Uterus (tissue), 4 donors: ENCODE data around the gene MMP13. TPM values are rescaled to one million over a fixed set of nuclear protein-coding genes. Genes with fewer than 3 reads are reported as not detected.

Experiments
- DNase-seq, 2 donors: peaks; one replicate each; pipeline ENCODE4 v3.0.0-alpha.2; 2019 to 2020
- H3K27ac ChIP-seq, 2 donors: fragments of 200-600 bp; sonication (generic); 1 replicate in 1 of 2; 2 replicates in 1 of 2; pipeline ENCODE4 v1.5.1; 2016 to 2018
- H3K27me3 ChIP-seq, 2 donors: fragments of 200-600 bp; sonication (generic); one replicate each; pipeline ENCODE4 v1.5.1; 2018 to 2019; ENCODE audit warnings: control low read depth in 1 of 2
- H3K36me3 ChIP-seq, 2 donors: fragments of 200-600 bp; sonication (generic); one replicate each; pipeline ENCODE4 v1.5.1; 2019; ENCODE audit warnings: control low read depth in 1 of 2
- H3K4me1 ChIP-seq, 2 donors: fragments of 200-600 bp; sonication (generic); one replicate each; pipeline ENCODE4 v1.5.1; 2018 to 2019; ENCODE audit warnings: control low read depth in 1 of 2
- H3K4me3 ChIP-seq, 2 donors: fragments of 200-600 bp; sonication (generic); 1 replicate in 1 of 2; 2 replicates in 1 of 2; pipeline ENCODE4 v1.5.1; 2018 to 2019; ENCODE audit warnings: mild to moderate bottlenecking in 1 of 2
- H3K9me3 ChIP-seq, 2 donors: fragments of 200-600 bp; sonication (generic); one replicate each; pipeline ENCODE4 v1.5.1; 2019; ENCODE audit warnings: control low read depth in 1 of 2
- CTCF ChIP-seq, 4 experiments: fragments of 200-600 bp in 2 of 4; fragments of 450-650 bp in 2 of 4; sonication (generic) in 2 of 4; IDR thresholded peaks; one replicate each; pipeline ENCODE4 v1.5.1; 2016 to 2019; ENCODE audit warnings: antibody characterized with exemption in 4 of 4, mild to moderate bottlenecking in 2 of 4, moderate library complexity in 1 of 4
- POLR2A ChIP-seq, 2 donors: fragments of 450-650 bp; IDR thresholded peaks; one replicate each; pipeline ENCODE4 v1.6.1; 2016; ENCODE audit warnings: antibody characterized with exemption in 2 of 2, mild to moderate bottlenecking in 1 of 2, moderate library complexity in 1 of 2
- intact Hi-C: fragments of 100-400 bp; cut with DNase I; formaldehyde crosslinking; loops from one replicate; pipeline ENCODE4 v1.15.1; 2023; ENCODE audit warnings: low total_unique reads
- total RNA-seq, 4 donors: library from RNA; depleted of rRNA in 3 of 4; stranded (reverse); fragments of >200 nt in 3 of 4; gene quantifications; one replicate each; pipeline versions ENCODE4 v1.1.0 to v1.2.4, GENCODE V29; 2014 to 2023
- donor health status: DM: yes; HTN: yes; CAD: no.

Gene MMP13
- total RNA-seq, 4 donors from 2014 or later = not detected

GRCh38 chr11:102929166-102929565 lies 26.4 kb downstream of the MMP13 start:
- DNase-seq = no peak
- Histone ChIP-seq H3K9me3 (no peaks in the 10 kb centered on the region), H3K4me1 (no peaks in the 10 kb centered on the region), H3K27me3 (no peaks in the 10 kb centered on the region), H3K27ac (no peak overlapping the region), H3K4me3 (no peak overlapping the region), H3K36me3 (no peaks in the 10 kb centered on the region)
- TF ChIP-seq POLR2A (IDR thresholded peaks at IDR 0.05) (no peak), CTCF (IDR thresholded peaks at IDR 0.05) (no peak)
- intact Hi-C loops = no loop called here

- no peaks in the 10 kb centered on the region for H3K4me1 ChIP-seq
- no peak for DNase-seq
- intact Hi-C loops = no loop called here
- no peaks in the 10 kb centered on the region for H3K9me3 ChIP-seq
- no peak overlapping the region for H3K4me3 ChIP-seq
- no peak overlapping the region for H3K27ac ChIP-seq
- no peaks in the 10 kb centered on the region for H3K27me3 ChIP-seq
- TF ChIP-seq POLR2A (IDR thresholded peaks at IDR 0.05) (no peak), CTCF (IDR thresholded peaks at IDR 0.05) (no peak)
- H3K36me3 ChIP-seq = no peaks in the 10 kb centered on the region
Measured at GRCh38 chr11:102928247-102928646, 27.3 kb downstream of the MMP13 start.

GRCh38 chr11:102927624-102927990 lies 27.9 kb downstream of the MMP13 start:
- no peaks in the 10 kb centered on the region for H3K27me3 ChIP-seq
- intact Hi-C loops = no loop called here
- H3K4me1 ChIP-seq = no peaks in the 10 kb centered on the region
- no peaks in the 10 kb centered on the region for H3K36me3 ChIP-seq
- no peak overlapping the region for H3K4me3 ChIP-seq
- DNase-seq = no peak
- H3K27ac ChIP-seq = no peak overlapping the region
- no peak for TF ChIP-seq POLR2A (IDR thresholded peaks at IDR 0.05)
- TF ChIP-seq CTCF (IDR thresholded peaks at IDR 0.05) = no peak
- no peaks in the 10 kb centered on the region for H3K9me3 ChIP-seq

- Histone ChIP-seq H3K4me1 (no peaks in the 10 kb centered on the region), H3K4me3 (no peak overlapping the region), H3K27me3 (no peaks in the 10 kb centered on the region), H3K9me3 (no peaks in the 10 kb centered on the region), H3K27ac (no peak overlapping the region), H3K36me3 (no peaks in the 10 kb centered on the region)
- intact Hi-C loops = no loop called here
- no peak for DNase-seq
- TF ChIP-seq CTCF (IDR thresholded peaks at IDR 0.05) (no peak), POLR2A (IDR thresholded peaks at IDR 0.05) (no peak)
Measured at GRCh38 chr11:102926961-102927623, 28.4 kb downstream of the MMP13 start.

GRCh38 chr11:102926517-102926916 lies 29.0 kb downstream of the MMP13 start:
- no peak overlapping the region for H3K4me3 ChIP-seq
- H3K4me1 ChIP-seq = no peaks in the 10 kb centered on the region
- no peak for TF ChIP-seq CTCF (IDR thresholded peaks at IDR 0.05)
- TF ChIP-seq POLR2A (IDR thresholded peaks at IDR 0.05) = no peak
- no peaks in the 10 kb centered on the region for H3K36me3 ChIP-seq
- no peaks in the 10 kb centered on the region for H3K9me3 ChIP-seq
- no peak for DNase-seq
- no peak overlapping the region for H3K27ac ChIP-seq
- intact Hi-C loops = no loop called here
- no peaks in the 10 kb centered on the region for H3K27me3 ChIP-seq
